GM12864 (cell line): ENCODE measurements around the gene DEPP1.
"Not testable (repeated sequence)": the region's sequence is repeated elsewhere in the genome, so short reads cannot be mapped to it uniquely, and the experiment has no call there.

Experiments used
- DNase-seq: peaks from one replicate; pipeline ENCODE4 v3.0.0-alpha.2; 2011; ENCODE audit warnings: low read depth
- H3K4me3 ChIP-seq: 2 replicates; pipeline ENCODE4 v1.5.1; 2011; ENCODE audit warnings: mild to moderate bottlenecking, low read depth, low read length, control low read depth
- CTCF ChIP-seq: IDR thresholded peaks from 2 replicates; pipeline ENCODE4 v1.5.1; 2011; ENCODE audit warnings: low read depth, mild to moderate bottlenecking, moderate library complexity, low read length, control low read depth, inconsistent platforms; ENCODE audit errors: missing control alignments

Gene DEPP1

GRCh38 chr10:44978570-44979280, at the start of gene DEPP1:
DEPP1 (minus strand) TSS chr10:44978809; CDS start chr10:44978030, 779 bp downstream.
- no peak for TF ChIP-seq CTCF
- no peak for DNase-seq
- H3K4me3 ChIP-seq, result peak within 1 kb of the TSS; percentile 28

- no peak for DNase-seq
- no peak overlapping the region for H3K4me3 ChIP-seq
- TF ChIP-seq CTCF, result no peak
Measured at GRCh38 chr10:45023426-45023825, 44.8 kb upstream of the DEPP1 start.

- H3K4me3 ChIP-seq, result no peak overlapping the region
- TF ChIP-seq CTCF, result no peak
- no peak for DNase-seq
Measured at GRCh38 chr10:45015590-45015989, 37.0 kb upstream of the DEPP1 start.

GRCh38 chr10:45014557-45014956, 35.9 kb upstream of the DEPP1 start:
- H3K4me3 ChIP-seq, DNase-seq: not testable (repeated sequence)

- no peak overlapping the region for H3K4me3 ChIP-seq
- DNase-seq, result peak; percentile 45
- TF ChIP-seq CTCF, result peak; percentile 68
Measured at GRCh38 chr10:45008524-45009161, 30.0 kb upstream of the DEPP1 start.

GRCh38 chr10:45006276-45007030, 27.8 kb upstream of the DEPP1 start:
- H3K4me3 ChIP-seq, result no peak overlapping the region
- TF ChIP-seq CTCF, result no peak
- no peak for DNase-seq

GRCh38 chr10:45005284-45005683, 26.7 kb upstream of the DEPP1 start:
- H3K4me3 ChIP-seq, result no peak overlapping the region
- no peak for DNase-seq
- TF ChIP-seq CTCF, result no peak
